ENCODE results near the gene NAALADL2.
"Not testable (repeated sequence)": the region's sequence is repeated elsewhere in the genome, so short reads cannot be mapped to it uniquely, and the experiment has no call there.

NAALADL2 gene

GRCh38 chr3:175349168-175349567 lies 490.0 kb downstream of the NAALADL2 start:
- no peak for DNase-seq (ENCODE audit: low read depth in 1 of 2, low spot score in 1 of 2)

GRCh38 chr3:175355801-175356335 lies 496.7 kb downstream of the NAALADL2 start:
- no peak for DNase-seq (ENCODE audit: low read depth in 1 of 2, low spot score in 1 of 2)

- DNase-seq (ENCODE audit: low read depth in 1 of 2, low spot score in 1 of 2), result no peak
These were observed 497.8 kb downstream of the NAALADL2 start for GRCh38 chr3:175356899-175357324.

- no peak for DNase-seq (ENCODE audit: low read depth in 1 of 2, low spot score in 1 of 2)
These were observed 498.6 kb downstream of the NAALADL2 start for GRCh38 chr3:175357758-175358157.

- no peak for DNase-seq (ENCODE audit: low read depth in 1 of 2, low spot score in 1 of 2)
These were observed 499.8 kb downstream of the NAALADL2 start for GRCh38 chr3:175358935-175359334.

- DNase-seq (ENCODE audit: low read depth in 1 of 2, low spot score in 1 of 2), result not testable (repeated sequence)
These were observed 511.3 kb downstream of the NAALADL2 start for GRCh38 chr3:175370426-175370825.

- not testable (repeated sequence) for DNase-seq (ENCODE audit: low read depth in 1 of 2, low spot score in 1 of 2)
These were observed 512.1 kb downstream of the NAALADL2 start for GRCh38 chr3:175371187-175371586.

GRCh38 chr3:175374705-175375104 lies 515.6 kb downstream of the NAALADL2 start:
- DNase-seq (ENCODE audit: low read depth in 1 of 2, low spot score in 1 of 2), result no peak

- no peak for DNase-seq (ENCODE audit: low read depth in 1 of 2, low spot score in 1 of 2)
These were observed 519.2 kb downstream of the NAALADL2 start for GRCh38 chr3:175378348-175378747.

- no peak for DNase-seq (ENCODE audit: low read depth in 1 of 2, low spot score in 1 of 2)
These were observed 522.6 kb downstream of the NAALADL2 start for GRCh38 chr3:175381685-175382084.

- DNase-seq (ENCODE audit: low read depth in 1 of 2, low spot score in 1 of 2), result no peak
These were observed 524.2 kb downstream of the NAALADL2 start for GRCh38 chr3:175383371-175383770.

- no peak for DNase-seq (ENCODE audit: low read depth in 1 of 2, low spot score in 1 of 2)
These were observed 524.7 kb downstream of the NAALADL2 start for GRCh38 chr3:175383813-175384212.

GRCh38 chr3:175384569-175384968 lies 525.4 kb downstream of the NAALADL2 start:
- DNase-seq (ENCODE audit: low read depth in 1 of 2, low spot score in 1 of 2), result no peak

GRCh38 chr3:175386630-175387029 lies 527.5 kb downstream of the NAALADL2 start:
- DNase-seq (ENCODE audit: low read depth in 1 of 2, low spot score in 1 of 2), result no peak

- no peak for DNase-seq (ENCODE audit: low read depth in 1 of 2, low spot score in 1 of 2)
These were observed 530.4 kb downstream of the NAALADL2 start for GRCh38 chr3:175389560-175389959.

- no peak for DNase-seq (ENCODE audit: low read depth in 1 of 2, low spot score in 1 of 2)
These were observed 532.5 kb downstream of the NAALADL2 start for GRCh38 chr3:175391601-175392000.

- DNase-seq (ENCODE audit: low read depth in 1 of 2, low spot score in 1 of 2), result no peak
These were observed 533.5 kb downstream of the NAALADL2 start for GRCh38 chr3:175392653-175393052.

- DNase-seq (ENCODE audit: low read depth in 1 of 2, low spot score in 1 of 2), result no peak
These were observed 538.2 kb downstream of the NAALADL2 start for GRCh38 chr3:175397372-175397771.

- DNase-seq (ENCODE audit: low read depth in 1 of 2, low spot score in 1 of 2), result no peak
These were observed 539.5 kb downstream of the NAALADL2 start for GRCh38 chr3:175398676-175399075.

GRCh38 chr3:175399156-175399840 lies 540.2 kb downstream of the NAALADL2 start:
- DNase-seq (ENCODE audit: low read depth in 1 of 2, low spot score in 1 of 2), result no peak

GRCh38 chr3:175404027-175404426 lies 544.9 kb downstream of the NAALADL2 start:
- no peak for DNase-seq (ENCODE audit: low read depth in 1 of 2, low spot score in 1 of 2)

- no peak for DNase-seq (ENCODE audit: low read depth in 1 of 2, low spot score in 1 of 2)
These were observed 545.5 kb downstream of the NAALADL2 start for GRCh38 chr3:175404621-175405020.

- DNase-seq (ENCODE audit: low read depth in 1 of 2, low spot score in 1 of 2), result no peak
These were observed 551.1 kb downstream of the NAALADL2 start for GRCh38 chr3:175410251-175410650.

Data from activated CD4-positive, alpha-beta T cell treated with anti-CD3 and anti-CD28 coated beads, Interleukin-2, amount 50 U/mL, for 24 hours (primary cell).